ENCODE data around the gene LDLRAD3. TPM values are rescaled to one million over a fixed set of nuclear protein-coding genes. Genes with fewer than 3 reads are reported as not detected.

The LDLRAD3 gene
- total and polyA plus RNA-seq, 8 donors: 2.5 to 6.8 (median 5.6) TPM

- WGBS, 2 donors: 87 to 97% methylated on average over 7 of the region's 7 CpGs
- intact Hi-C loops (cut with DNase I): no loop called here
Observed at GRCh38 chr11:36114095-36114494, 170.2 kb downstream of the LDLRAD3 start.

GRCh38 chr11:36115378-36115801 is 171.5 kb downstream of the LDLRAD3 start:
- no peak overlapping the region for H3K27ac ChIP-seq
- 93 to 98% methylated on average over 9 of the region's 9 CpGs for WGBS, 2 donors
- no peak for ATAC-seq

More at GRCh38 chr11:36114095-36114494, 170.2 kb downstream of the LDLRAD3 start:
- no peak for TF ChIP-seq CTCF (IDR thresholded peaks at IDR 0.05)
- Histone ChIP-seq H3K4me1 (no peaks in the 10 kb centered on the region), H3K27me3 (no peaks in the 10 kb centered on the region), H3K4me3 (no peak overlapping the region), H3K27ac (no peak overlapping the region), H3K36me3 (no peaks in the 10 kb centered on the region), H3K9me3 (no peaks in the 10 kb centered on the region)
- ATAC-seq (no peak), DNase-seq (no peak), FAIRE-seq (no peak)

GRCh38 chr11:36116161-36116560 is 172.3 kb downstream of the LDLRAD3 start:
- TF ChIP-seq CTCF (IDR thresholded peaks at IDR 0.05): no peak
- WGBS, 2 donors: 87 to 88% methylated on average over 6 of the region's 6 CpGs
- intact Hi-C loops (cut with DNase I): no loop called here
- FAIRE-seq (no peak), DNase-seq (no peak), ATAC-seq (no peak)
- H3K9me3 ChIP-seq: no peaks in the 10 kb centered on the region
- H3K36me3 ChIP-seq: no peaks in the 10 kb centered on the region
- no peaks in the 10 kb centered on the region for H3K4me1 ChIP-seq
- no peak overlapping the region for H3K27ac ChIP-seq
- no peak overlapping the region for H3K4me3 ChIP-seq
- no peaks in the 10 kb centered on the region for H3K27me3 ChIP-seq

More at GRCh38 chr11:36115378-36115801, 171.5 kb downstream of the LDLRAD3 start:
- Histone ChIP-seq H3K4me1 (no peaks in the 10 kb centered on the region), H3K36me3 (no peaks in the 10 kb centered on the region), H3K27me3 (no peaks in the 10 kb centered on the region), H3K4me3 (no peak overlapping the region), H3K9me3 (no peaks in the 10 kb centered on the region)
- DNase-seq (no peak), FAIRE-seq (no peak)
- no peak for TF ChIP-seq CTCF (IDR thresholded peaks at IDR 0.05)
- intact Hi-C loops (cut with DNase I): no loop called here

GRCh38 chr11:36118084-36118483 is 174.2 kb downstream of the LDLRAD3 start:
- Histone ChIP-seq H3K4me3 (no peak overlapping the region), H3K27ac (no peak overlapping the region), H3K4me1 (no peaks in the 10 kb centered on the region), H3K27me3 (no peaks in the 10 kb centered on the region), H3K9me3 (no peaks in the 10 kb centered on the region), H3K36me3 (no peaks in the 10 kb centered on the region)
- DNase-seq (no peak), ATAC-seq (no peak), FAIRE-seq (no peak)
- intact Hi-C loops (cut with DNase I): no loop called here
- TF ChIP-seq CTCF (IDR thresholded peaks at IDR 0.05): no peak
- 63 to 71% methylated on average over 2 of the region's 2 CpGs for WGBS, 2 donors

- intact Hi-C loops (cut with DNase I): no loop called here
- H3K4me3 ChIP-seq: no peak overlapping the region
- H3K27me3 ChIP-seq: no peaks in the 10 kb centered on the region
- no peak for TF ChIP-seq CTCF (IDR thresholded peaks at IDR 0.05)
- no peak for DNase-seq
- no peaks in the 10 kb centered on the region for H3K4me1 ChIP-seq
- H3K27ac ChIP-seq: no peak overlapping the region
- H3K36me3 ChIP-seq: no peaks in the 10 kb centered on the region
- no peak for FAIRE-seq
- no peaks in the 10 kb centered on the region for H3K9me3 ChIP-seq
- no peak for ATAC-seq
Observed at GRCh38 chr11:36119300-36119699, 175.4 kb downstream of the LDLRAD3 start.

Measured in pancreas (tissue), 10 donors.